Keratinocyte (primary cell): Measurements from ENCODE around the gene TMEM143. TPM values are rescaled to one million over a fixed set of nuclear protein-coding genes. Genes with fewer than 3 reads are reported as not detected.

Experiments
- DNase-seq: peaks from one replicate; pipeline ENCODE4 v3.0.0-alpha.2; 2011; ENCODE audit warnings: low read depth, missing footprints, low spot score
- FAIRE-seq: peaks from 2 replicates; lab custom pipeline; 2011; peaks lifted over from hg19 to GRCh38; lab: Jason Lieb, UNC
- H2AFZ ChIP-seq: 2 replicates; pipeline ENCODE4 v1.6.0; 2012; ENCODE audit warnings: low read length, control low read depth, inconsistent platforms; ENCODE audit not compliant: control insufficient read depth
- H3K27ac ChIP-seq: 2 replicates; pipeline ENCODE4 v1.5.1; 2011; ENCODE audit warnings: low read length; ENCODE audit not compliant: control insufficient read depth, insufficient read depth
- H3K27me3 ChIP-seq: 3 replicates; pipeline ENCODE4 v1.6.0; 2011; ENCODE audit warnings: low read length; ENCODE audit not compliant: control insufficient read depth, insufficient read depth; ENCODE audit errors: extremely low read depth
- H3K36me3 ChIP-seq, 2 experiments: 2 replicates in 1 of 2; 3 replicates in 1 of 2; pipeline ENCODE4 v1.5.1; 2011; ENCODE audit warnings: low read length in 2 of 2, mild to moderate bottlenecking in 1 of 2; ENCODE audit not compliant: control insufficient read depth in 2 of 2, insufficient read depth in 2 of 2; ENCODE audit errors: extremely low read depth in 1 of 2
- H3K4me1 ChIP-seq: 3 replicates; pipeline ENCODE4 v1.5.1; 2011; ENCODE audit warnings: low read length; ENCODE audit not compliant: control insufficient read depth, insufficient read depth; ENCODE audit errors: extremely low read depth
- H3K4me2 ChIP-seq: 3 replicates; pipeline ENCODE4 v1.6.0; 2011; ENCODE audit warnings: low read depth, low read length; ENCODE audit not compliant: control insufficient read depth, insufficient read depth; ENCODE audit errors: extremely low read depth
- H3K4me3 ChIP-seq, 3 experiments: fragments of 200-600 bp in 1 of 3; sonication (generic) in 1 of 3; 2 replicates in 2 of 3; 3 replicates in 1 of 3; pipeline ENCODE4 v1.5.1; 2011 to 2016; ENCODE audit warnings: low read length in 3 of 3, mild to moderate bottlenecking in 3 of 3, control low read depth in 2 of 3, inconsistent platforms in 1 of 3, low read depth in 1 of 3, mixed read lengths in 1 of 3, mixed run types in 1 of 3, moderate library complexity in 1 of 3; ENCODE audit not compliant: control insufficient read depth in 2 of 3, insufficient read depth in 2 of 3; ENCODE audit errors: extremely low read depth in 1 of 3
- H3K79me2 ChIP-seq: 2 replicates; pipeline ENCODE4 v1.6.0; 2012; ENCODE audit warnings: low read length; ENCODE audit not compliant: control insufficient read depth, insufficient read depth
- H3K9ac ChIP-seq: 3 replicates; pipeline ENCODE4 v1.6.0; 2011; ENCODE audit warnings: low read length; ENCODE audit not compliant: control insufficient read depth, insufficient read depth; ENCODE audit errors: extremely low read depth
- H3K9me1 ChIP-seq: 3 replicates; pipeline ENCODE4 v1.6.0; 2011; ENCODE audit warnings: low read length; ENCODE audit not compliant: control insufficient read depth, insufficient read depth; ENCODE audit errors: extremely low read depth
- H3K9me3 ChIP-seq: 2 replicates; pipeline ENCODE4 v1.5.1; 2012; ENCODE audit warnings: low read depth, low read length; ENCODE audit not compliant: control insufficient read depth
- H4K20me1 ChIP-seq: 3 replicates; pipeline ENCODE4 v1.6.0; 2011; ENCODE audit warnings: low read length; ENCODE audit not compliant: control insufficient read depth, insufficient read depth; ENCODE audit errors: extremely low read depth
- CTCF ChIP-seq, 3 experiments: IDR thresholded peaks in 1 of 3; conservative IDR thresholded peaks in 1 of 3; optimal IDR thresholded peaks in 1 of 3; 2 replicates in 2 of 3; 3 replicates in 1 of 3; pipeline versions ENCODE3 to v1.5.1; 2011; ENCODE audit warnings: low read length in 3 of 3, mild to moderate bottlenecking in 3 of 3, moderate library complexity in 2 of 3, control low read depth in 1 of 3, inconsistent platforms in 1 of 3; ENCODE audit not compliant: insufficient read depth in 2 of 3; ENCODE audit errors: extremely low read depth in 1 of 3
- EZH2 ChIP-seq: IDR thresholded peaks from one replicate; pipeline ENCODE4 v1.6.1; 2012; ENCODE audit warnings: inconsistent platforms, mild to moderate bottlenecking, low read length, moderate library complexity
- dilution Hi-C: fragments of 300-500 bp; cut with MboI; formaldehyde crosslinking; loops from one replicate; pipeline ENCODE4 v1.7.0; 2020; ENCODE audit warnings: low sequenced_read_pairs; ENCODE audit not compliant: extremely low pct_ligation_motif_present
- polyA plus RNA-seq, 5 experiments: library from polyadenylated mRNA; depleted of rRNA in 3 of 5; stranded (reverse) in 3 of 5; stranded (forward) in 1 of 5; unstranded in 1 of 5; fragments of >200 nt; gene quantifications; 1 replicate in 1 of 5; 2 replicates in 3 of 5; 3 replicates in 1 of 5; pipeline versions ENCODE4 v1.2.1 to v1.2.3, GENCODE V29; 2011 to 2012; ENCODE audit warnings: missing spikeins in 2 of 5, low read depth in 1 of 5, low replicate concordance in 1 of 5

The TMEM143 gene
- polyA plus RNA-seq, 1 donor (not counting 4 experiments of a cell fraction or from before 2014, with no cell fraction given), result 2.9 TPM

DNA sequence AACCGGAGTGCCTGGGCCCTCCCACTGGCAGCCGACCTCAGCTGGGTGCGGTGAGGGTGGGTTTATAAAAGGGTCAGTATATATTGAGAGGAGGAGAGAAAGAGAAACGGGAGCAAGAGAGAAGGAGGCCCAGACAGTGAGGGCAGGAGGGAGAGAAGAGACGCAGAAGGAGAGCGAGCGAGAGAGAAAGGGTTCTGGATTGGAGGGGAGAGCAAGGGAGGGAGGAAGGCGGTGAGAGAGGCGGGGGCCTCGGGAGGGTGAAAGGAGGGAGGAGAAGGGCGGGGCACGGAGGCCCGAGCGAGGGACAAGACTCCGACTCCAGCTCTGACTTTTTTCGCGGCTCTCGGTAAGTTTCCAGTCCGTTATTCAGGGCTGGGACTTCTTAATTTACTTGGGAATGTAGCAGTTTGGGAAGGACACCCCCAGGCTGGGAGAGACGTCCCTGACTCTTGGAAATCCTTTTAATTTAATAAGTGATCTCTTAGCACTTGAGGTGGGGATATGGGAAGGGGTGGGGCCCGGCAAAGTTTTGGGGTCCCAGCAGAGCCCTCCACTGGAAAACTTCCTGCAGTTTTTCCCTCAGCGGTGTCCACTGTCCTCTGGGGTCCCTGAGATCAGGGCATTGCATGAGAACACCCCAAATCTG is 38.4 kb downstream of the TMEM143 start, which contains the start of gene EMP3:
Gene EMP3 (plus strand): TSS at position 288 of the 646 bp plus-strand sequence. CDS start 1,293 bp downstream, outside the sequence.
- no peaks in the 10 kb centered on the region for H3K27me3 ChIP-seq
- FAIRE-seq (no peak), DNase-seq (no peak)
- H3K27ac ChIP-seq, result peak within 1 kb of the TSS; percentile 99
- peak within 1 kb of the TSS; percentile 33 for H2AFZ ChIP-seq
- TF ChIP-seq EZH2 (no peak), CTCF (optimal IDR thresholded peaks at IDR 0.05 in 1 of 3, IDR thresholded peaks at IDR 0.05 in 1 of 3, conservative IDR thresholded peaks at IDR 0.05 in 1 of 3; ENCODE audit: extremely low read depth in 1 of 3, insufficient read depth in 2 of 3, low read length in 3 of 3) (no peak)
- H4K20me1 ChIP-seq, result no peaks in the 10 kb centered on the region
- dilution Hi-C loops, result no loop called here
- peak within 1 kb of the TSS; percentile 97 for H3K9ac ChIP-seq
- no peaks in the 10 kb centered on the region for H3K9me3 ChIP-seq
- peak within 1 kb of the TSS; percentile 48 to 97 (median 90) for H3K4me3 ChIP-seq
- peaks cover 45% of the 10 kb centered on the region for H3K4me1 ChIP-seq
- H3K4me2 ChIP-seq, result peak within 1 kb of the TSS; percentile 96
- H3K9me1 ChIP-seq, result no peaks in the 10 kb centered on the region
- peaks cover 3% of the 10 kb centered on the region in 2 experiments for H3K36me3 ChIP-seq
- peaks cover 15% of the 10 kb centered on the region for H3K79me2 ChIP-seq

DNA sequence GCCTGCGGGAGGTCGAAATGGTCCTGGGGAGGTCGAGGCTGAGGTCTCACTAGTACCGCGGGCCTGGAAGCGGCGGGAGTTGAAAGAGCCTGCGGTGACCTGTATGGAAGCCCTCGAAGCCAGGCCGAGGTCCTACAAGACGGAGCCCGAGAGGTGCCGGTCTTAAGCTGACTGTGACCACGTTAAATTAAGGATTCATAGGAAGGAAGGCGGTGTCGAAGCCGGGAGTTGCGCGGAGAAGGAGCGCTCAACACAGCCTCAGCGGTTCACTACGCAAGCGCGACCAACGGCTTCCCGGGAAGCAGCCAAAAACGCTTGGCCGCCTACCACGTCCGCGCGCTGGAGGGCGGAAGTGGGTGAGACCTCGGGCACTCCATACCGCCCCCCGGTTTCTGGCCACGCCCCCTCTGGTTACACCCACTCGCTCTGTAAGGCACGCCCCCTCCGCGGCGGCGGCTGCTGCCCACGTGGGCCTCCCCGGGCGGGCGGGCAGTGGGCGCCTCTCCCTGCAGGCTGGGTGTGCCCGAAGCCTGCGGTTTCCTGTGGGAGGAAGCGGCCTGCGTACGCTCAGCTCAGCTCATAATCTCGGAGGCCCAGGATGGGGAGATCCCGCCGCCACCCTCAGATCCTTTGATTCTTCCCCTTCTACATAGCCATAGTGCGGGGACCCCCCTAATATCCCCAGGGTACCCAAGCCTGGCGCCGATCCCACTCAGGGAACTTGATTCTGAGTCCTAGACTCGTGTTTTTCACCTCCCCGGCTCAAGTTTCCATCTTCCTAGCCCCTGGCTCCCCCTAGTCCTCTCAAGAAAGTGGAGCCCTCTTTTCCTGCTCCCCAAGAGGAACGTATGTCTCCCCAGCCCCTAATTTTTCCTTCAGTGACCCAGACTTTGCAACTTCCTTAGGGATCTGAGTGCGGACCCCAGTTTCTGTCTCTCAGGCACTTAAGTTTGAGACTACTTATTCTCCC is 41.8 kb downstream of the TMEM143 start:
- FAIRE-seq, result peak; percentile 5
- no peaks in the 10 kb centered on the region for H3K9me3 ChIP-seq
- H3K79me2 ChIP-seq, result peaks cover 9% of the 10 kb centered on the region
- H3K4me3 ChIP-seq, result peak overlapping the region; percentile 50 to 77 (median 68)
- H3K9ac ChIP-seq, result peak overlapping the region; percentile 91
- no peaks in the 10 kb centered on the region for H3K36me3 ChIP-seq
- H3K27me3 ChIP-seq, result no peaks in the 10 kb centered on the region
- dilution Hi-C loops, result no loop called here
- peaks cover 33% of the 10 kb centered on the region for H3K4me1 ChIP-seq
- peak overlapping the region; percentile 91 for H2AFZ ChIP-seq
- peak overlapping the region; percentile 96 for H3K27ac ChIP-seq
- peak; percentile 81 for DNase-seq
- no peaks in the 10 kb centered on the region for H4K20me1 ChIP-seq
- peak overlapping the region; percentile 96 for H3K4me2 ChIP-seq
- H3K9me1 ChIP-seq, result no peaks in the 10 kb centered on the region
- TF ChIP-seq CTCF (optimal IDR thresholded peaks at IDR 0.05 in 1 of 3, IDR thresholded peaks at IDR 0.05 in 1 of 3, conservative IDR thresholded peaks at IDR 0.05 in 1 of 3; ENCODE audit: extremely low read depth in 1 of 3, insufficient read depth in 2 of 3, low read length in 3 of 3) (peak in 2 of 3 experiments; percentile 2 to 16), EZH2 (no peak)
